ENCODE measurements around the gene PTGIS.

Gene PTGIS

GRCh38 chr20:49560646-49561045, 7.3 kb downstream of the PTGIS start:
- no peak for DNase-seq (ENCODE audit: low read depth in 2 of 2, low spot score in 1 of 2)

GRCh38 chr20:49560186-49560585, 7.8 kb downstream of the PTGIS start:
- no peak for DNase-seq (ENCODE audit: low read depth in 2 of 2, low spot score in 1 of 2)

- no peak for DNase-seq (ENCODE audit: low read depth in 2 of 2, low spot score in 1 of 2)
Measured at GRCh38 chr20:49559411-49560081, 8.4 kb downstream of the PTGIS start.

- DNase-seq (ENCODE audit: low read depth in 2 of 2, low spot score in 1 of 2), result no peak
Measured at GRCh38 chr20:49558826-49559225, 9.1 kb downstream of the PTGIS start.

GRCh38 chr20:49557449-49557848, 10.5 kb downstream of the PTGIS start:
- no peak for DNase-seq (ENCODE audit: low read depth in 2 of 2, low spot score in 1 of 2)

- no peak for DNase-seq (ENCODE audit: low read depth in 2 of 2, low spot score in 1 of 2)
Measured at GRCh38 chr20:49556621-49557020, 11.3 kb downstream of the PTGIS start.

GRCh38 chr20:49549801-49550551, 18.0 kb downstream of the PTGIS start:
- DNase-seq (ENCODE audit: low read depth in 2 of 2, low spot score in 1 of 2), result no peak

- DNase-seq (ENCODE audit: low read depth in 2 of 2, low spot score in 1 of 2), result no peak
Measured at GRCh38 chr20:49548371-49548947, 19.5 kb downstream of the PTGIS start.

GRCh38 chr20:49545572-49545971, 22.4 kb downstream of the PTGIS start:
- DNase-seq (ENCODE audit: low read depth in 2 of 2, low spot score in 1 of 2), result no peak

- DNase-seq (ENCODE audit: low read depth in 2 of 2, low spot score in 1 of 2), result no peak
Measured at GRCh38 chr20:49544535-49544934, 23.4 kb downstream of the PTGIS start.

GRCh38 chr20:49543858-49544437, 24.0 kb downstream of the PTGIS start:
- DNase-seq (ENCODE audit: low read depth in 2 of 2, low spot score in 1 of 2), result no peak

- no peak for DNase-seq (ENCODE audit: low read depth in 2 of 2, low spot score in 1 of 2)
Measured at GRCh38 chr20:49543071-49543857, 24.7 kb downstream of the PTGIS start.

- DNase-seq (ENCODE audit: low read depth in 2 of 2, low spot score in 1 of 2), result no peak
Measured at GRCh38 chr20:49542514-49542991, 25.4 kb downstream of the PTGIS start.

GRCh38 chr20:49541733-49542513, 26.0 kb downstream of the PTGIS start:
- DNase-seq (ENCODE audit: low read depth in 2 of 2, low spot score in 1 of 2), result peak; percentile 11 to 23

- DNase-seq (ENCODE audit: low read depth in 2 of 2, low spot score in 1 of 2), result no peak
Measured at GRCh38 chr20:49540687-49541435, 27.1 kb downstream of the PTGIS start.

GRCh38 chr20:49540232-49540620, 27.7 kb downstream of the PTGIS start:
- no peak for DNase-seq (ENCODE audit: low read depth in 2 of 2, low spot score in 1 of 2)

- no peak for DNase-seq (ENCODE audit: low read depth in 2 of 2, low spot score in 1 of 2)
Measured at GRCh38 chr20:49539481-49540231, 28.3 kb downstream of the PTGIS start.

- no peak for DNase-seq (ENCODE audit: low read depth in 2 of 2, low spot score in 1 of 2)
Measured at GRCh38 chr20:49538950-49539349, 29.0 kb downstream of the PTGIS start.

- DNase-seq (ENCODE audit: low read depth in 2 of 2, low spot score in 1 of 2), result peak; percentile 17 to 18
Measured at GRCh38 chr20:49534255-49534712, 33.7 kb downstream of the PTGIS start.
